ENCODE data around the gene ABLIM1.

- TF ChIP-seq CTCF (IDR thresholded peaks at IDR 0.05; ENCODE audit: low read depth, low read length) (no peak), EZH2phosphoT487 (IDR thresholded peaks at IDR 0.05; ENCODE audit: low read depth) (no peak)
Measured at GRCh38 chr10:114678820-114679219, 20.7 kb upstream of the ABLIM1 start.
